ENCODE measurements around the gene PRIMA1. TPM values are rescaled to one million over a fixed set of nuclear protein-coding genes. Genes with fewer than 3 reads are reported as not detected.

The PRIMA1 gene
- total RNA-seq, 1 experiment from 2014 or later: not detected

GRCh38 chr14:93757206-93757605 lies 31.1 kb downstream of the PRIMA1 start:
- no peak for DNase-seq (ENCODE audit: low spot score)

- no peak for DNase-seq (ENCODE audit: low spot score)
These were observed 34.6 kb downstream of the PRIMA1 start for GRCh38 chr14:93753647-93754046.

- no peak for DNase-seq (ENCODE audit: low spot score)
These were observed 35.2 kb downstream of the PRIMA1 start for GRCh38 chr14:93752980-93753561.

- DNase-seq (ENCODE audit: low spot score): no peak
These were observed 36.2 kb downstream of the PRIMA1 start for GRCh38 chr14:93751946-93752655.

- no peak for DNase-seq (ENCODE audit: low spot score)
These were observed 39.2 kb downstream of the PRIMA1 start for GRCh38 chr14:93749076-93749420.

DNA sequence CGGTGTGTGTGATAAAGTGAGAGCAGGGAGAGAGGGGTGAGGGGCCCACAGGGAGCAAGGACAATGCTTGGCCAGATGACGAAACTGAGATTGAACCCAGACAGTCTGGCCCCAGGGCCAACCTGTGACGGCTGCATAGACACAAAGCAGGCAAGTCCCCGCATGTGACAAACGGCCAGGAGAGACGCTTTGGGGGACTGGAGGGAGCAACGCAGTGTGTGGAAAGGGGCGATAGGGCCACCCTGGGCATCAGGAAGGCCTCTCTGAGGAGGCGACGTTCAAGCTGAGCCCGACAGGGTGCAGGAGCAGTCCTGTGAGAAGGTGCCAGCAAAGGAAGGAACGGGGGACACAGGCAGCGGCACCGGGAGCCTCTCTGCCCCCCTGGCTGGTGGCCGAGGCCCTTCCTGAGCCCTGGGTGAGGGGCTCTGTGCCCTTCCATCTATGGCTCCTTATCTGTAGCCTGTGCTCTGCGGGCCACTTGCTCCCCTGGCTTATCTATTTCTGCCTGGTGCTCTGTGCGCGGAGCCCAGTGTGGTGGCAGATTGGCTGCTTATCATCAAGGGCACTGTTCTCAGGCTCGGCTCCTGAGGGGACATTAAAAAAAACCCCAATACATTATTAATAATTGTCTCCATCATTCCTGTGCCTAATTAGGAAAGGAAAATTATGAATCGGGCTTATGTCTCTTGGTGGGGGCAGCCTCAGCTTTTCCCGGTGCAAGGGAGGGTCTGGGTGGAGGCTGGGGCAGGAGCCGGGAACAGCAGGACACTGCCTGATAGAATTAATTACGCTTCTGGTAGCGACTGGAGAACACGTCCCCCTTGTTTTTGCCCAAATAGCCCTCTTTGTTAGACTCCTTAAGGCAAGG lies 39.8 kb downstream of the PRIMA1 start:
- no peak for DNase-seq (ENCODE audit: low spot score)

DNA sequence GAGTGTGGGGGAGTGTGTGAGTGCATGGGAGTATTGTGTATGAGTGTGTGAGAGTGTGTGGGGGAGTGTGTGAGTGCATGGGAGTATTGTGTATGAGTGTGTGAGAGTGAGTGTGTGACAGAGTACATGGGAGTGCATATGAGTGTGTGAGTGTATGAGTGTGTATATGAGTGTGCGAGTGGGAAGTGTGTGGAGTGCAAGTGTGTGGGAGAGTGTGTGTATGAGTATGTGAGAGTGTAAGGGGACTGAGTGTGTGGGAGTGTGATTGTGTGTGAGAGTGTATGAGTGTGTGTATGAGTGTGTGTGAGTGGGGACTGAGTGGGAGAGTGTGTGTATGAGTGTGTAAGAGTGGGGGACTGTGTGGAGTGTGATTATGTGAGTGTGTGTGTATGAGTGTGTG lies 40.7 kb downstream of the PRIMA1 start:
- DNase-seq (ENCODE audit: low spot score): no peak

GRCh38 chr14:93747102-93747501 lies 41.2 kb downstream of the PRIMA1 start:
- DNase-seq (ENCODE audit: low spot score): no peak

- DNase-seq (ENCODE audit: low spot score): no peak
These were observed 42.5 kb downstream of the PRIMA1 start for GRCh38 chr14:93745603-93746273.

- DNase-seq (ENCODE audit: low spot score): no peak
These were observed 43.4 kb downstream of the PRIMA1 start for GRCh38 chr14:93744876-93745275.

GRCh38 chr14:93744176-93744575 lies 44.1 kb downstream of the PRIMA1 start:
- DNase-seq (ENCODE audit: low spot score): no peak

- no peak for DNase-seq (ENCODE audit: low spot score)
These were observed 44.8 kb downstream of the PRIMA1 start for GRCh38 chr14:93743270-93744060.

- DNase-seq (ENCODE audit: low spot score): no peak
These were observed 45.5 kb downstream of the PRIMA1 start for GRCh38 chr14:93742761-93743160.

DNA sequence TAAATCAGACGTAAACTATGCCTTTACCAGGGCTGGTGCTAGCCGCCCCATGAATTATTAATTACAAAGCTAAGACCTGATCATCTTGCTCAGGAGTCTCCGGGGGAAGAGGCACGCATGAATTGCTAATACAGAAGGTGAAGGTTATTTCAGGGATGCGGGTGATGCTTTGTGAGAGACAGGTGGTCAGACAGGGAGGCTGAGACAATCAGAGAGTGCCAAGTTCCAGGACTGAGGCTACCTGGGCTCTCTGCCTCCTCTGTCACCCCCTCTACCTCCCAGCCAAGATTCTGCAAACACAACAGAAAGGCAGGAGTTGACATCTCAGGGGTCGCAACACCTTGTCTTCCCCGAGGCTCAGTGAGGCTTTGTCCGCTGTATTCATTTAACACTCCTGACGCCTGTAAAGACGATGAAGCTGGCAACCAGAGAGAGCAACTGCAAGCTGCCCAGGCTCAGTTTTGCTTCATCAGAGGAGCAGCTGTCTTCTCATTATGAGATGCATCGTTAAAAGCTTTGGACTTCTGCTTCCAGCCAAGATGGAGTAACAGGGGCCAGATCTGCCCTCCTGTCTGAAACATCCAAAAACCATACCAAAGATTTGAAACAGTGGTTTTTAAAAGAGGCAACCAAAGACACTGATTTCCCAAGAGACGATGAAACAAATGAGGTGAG lies 46.6 kb downstream of the PRIMA1 start:
- no peak for DNase-seq (ENCODE audit: low spot score)

GRCh38 chr14:93737634-93738033 lies 50.7 kb downstream of the PRIMA1 start:
- no peak for DNase-seq (ENCODE audit: low spot score)

- no peak for DNase-seq (ENCODE audit: low spot score)
These were observed 51.8 kb downstream of the PRIMA1 start for GRCh38 chr14:93736378-93737014.

DNA sequence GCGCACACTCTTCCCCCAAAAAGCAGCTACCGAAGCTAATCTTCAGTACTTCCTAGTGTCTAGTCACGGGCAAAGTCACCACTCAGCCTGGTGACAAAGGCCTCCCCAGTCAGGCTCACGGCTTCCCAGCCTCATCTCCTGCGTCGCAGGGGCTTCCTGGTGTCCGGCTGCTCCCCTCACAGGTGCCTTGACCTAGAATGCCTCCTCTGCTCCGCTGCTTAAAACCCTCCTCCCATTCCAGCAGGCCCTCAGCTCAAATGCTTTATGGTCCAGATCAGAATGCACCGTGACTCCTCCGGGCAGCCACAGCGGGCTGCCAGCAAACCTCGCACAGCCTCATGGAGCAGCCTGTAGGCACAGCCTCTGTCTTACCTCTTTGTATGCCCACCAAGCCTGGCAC lies 53.1 kb downstream of the PRIMA1 start:
- DNase-seq (ENCODE audit: low spot score): no peak

- DNase-seq (ENCODE audit: low spot score): no peak
These were observed 54.0 kb downstream of the PRIMA1 start for GRCh38 chr14:93734086-93734822.

DNA sequence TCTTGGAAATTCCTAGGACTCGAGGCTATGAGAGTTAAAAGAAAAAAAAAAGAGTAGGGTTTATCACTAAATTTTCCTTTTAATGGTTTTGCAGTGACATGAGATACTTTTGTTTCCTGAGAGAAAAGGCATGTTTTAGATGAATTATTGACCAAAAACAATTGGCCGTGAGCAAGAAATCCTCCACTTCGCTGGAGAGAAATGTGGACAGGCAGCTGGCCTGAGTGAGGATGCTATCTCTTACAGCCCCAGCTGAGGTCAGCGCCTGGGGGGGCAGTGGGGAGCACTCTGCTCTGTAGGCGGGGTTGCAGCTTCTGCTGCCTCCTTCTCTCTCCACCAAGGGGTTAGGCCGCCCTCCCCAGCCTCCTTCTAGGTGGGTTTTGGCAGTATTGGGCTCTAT lies 54.7 kb downstream of the PRIMA1 start:
- DNase-seq (ENCODE audit: low spot score): no peak

DNA sequence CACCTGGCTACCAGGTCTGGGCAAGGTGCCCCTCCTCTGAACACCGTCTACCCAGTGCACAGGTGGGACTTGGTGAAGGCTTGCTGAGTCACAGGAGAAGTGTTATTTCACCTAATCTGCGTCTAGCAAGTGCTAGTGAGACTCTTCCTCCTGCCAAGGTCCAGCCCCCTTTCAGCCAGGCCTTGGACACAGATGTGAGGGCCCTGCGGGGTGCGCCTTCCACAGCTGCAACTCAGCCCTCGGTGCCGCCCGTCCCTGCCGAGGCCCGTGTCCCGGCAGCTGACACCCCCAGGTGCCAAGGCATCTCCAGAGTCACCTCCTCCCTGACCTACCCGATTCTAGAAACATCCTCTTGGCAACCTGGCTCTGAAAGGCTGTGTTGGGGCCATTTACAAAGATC lies 55.1 kb downstream of the PRIMA1 start:
- DNase-seq (ENCODE audit: low spot score): no peak
